HG03342 (cell line): Measurements from ENCODE around the gene FASN.

Experiments
- ATAC-seq: cut with Tn5 transposase; IDR thresholded peaks from one replicate; pipeline ENCODE4 v1.9.1; 2021; ENCODE audit warnings: mild to moderate bottlenecking, moderate library complexity; ENCODE audit not compliant: unreplicated experiment

The FASN gene

GRCh38 chr17:82078433-82078832, 19.6 kb downstream of the FASN start:
- ATAC-seq: no peak

- ATAC-seq: no peak
These were observed 20.2 kb downstream of the FASN start for GRCh38 chr17:82077617-82078358.

- no peak for ATAC-seq
These were observed 21.0 kb downstream of the FASN start for GRCh38 chr17:82076785-82077591.

- ATAC-seq: no peak
These were observed 21.8 kb downstream of the FASN start for GRCh38 chr17:82076018-82076784.

- ATAC-seq: no peak
These were observed 24.6 kb downstream of the FASN start for GRCh38 chr17:82073446-82073845.

GRCh38 chr17:82072827-82073226, 25.2 kb downstream of the FASN start:
- ATAC-seq: no peak

- no peak for ATAC-seq
These were observed 27.4 kb downstream of the FASN start for GRCh38 chr17:82070611-82071010.

- ATAC-seq: peak; percentile 64
These were observed 32.3 kb downstream of the FASN start, which contains the start of gene DUS1L for GRCh38 chr17:82065638-82066303. DUS1L (minus strand) TSS chr17:82065804; CDS start chr17:82065059, 745 bp downstream.

- ATAC-seq: peak; percentile 31
These were observed 32.8 kb downstream of the FASN start for GRCh38 chr17:82065193-82065637.

GRCh38 chr17:82064433-82065192, 33.4 kb downstream of the FASN start:
- no peak for ATAC-seq

GRCh38 chr17:82063424-82064415, 34.3 kb downstream of the FASN start:
- ATAC-seq: no peak

- no peak for ATAC-seq
These were observed 35.1 kb downstream of the FASN start for GRCh38 chr17:82062984-82063368.

- ATAC-seq: no peak
These were observed 35.7 kb downstream of the FASN start for GRCh38 chr17:82062076-82062983.

GRCh38 chr17:82061047-82061925, 36.8 kb downstream of the FASN start:
- no peak for ATAC-seq

- no peak for ATAC-seq
These were observed 37.4 kb downstream of the FASN start for GRCh38 chr17:82060614-82061013.

GRCh38 chr17:82060001-82060380, 38.0 kb downstream of the FASN start:
- no peak for ATAC-seq
